Hepatocyte (in vitro differentiated cells): ENCODE results near the gene SOX3. TPM values are rescaled to one million over a fixed set of nuclear protein-coding genes. Genes with fewer than 3 reads are reported as not detected.

Experiments used
- DNase-seq: peaks from one replicate; pipeline ENCODE4 v3.0.0-alpha.2; 2016; ENCODE audit warnings: low spot score
- H2AFZ ChIP-seq: fragments of 200-600 bp; sonication (generic); 2 replicates; pipeline ENCODE4 v1.6.0; 2016; ENCODE audit warnings: antibody characterized with exemption, mild to moderate bottlenecking
- H3K27ac ChIP-seq: fragments of 200-600 bp; sonication (generic); 2 replicates; pipeline ENCODE4 v1.5.1; 2016; ENCODE audit warnings: mild to moderate bottlenecking
- H3K27me3 ChIP-seq: fragments of 200-600 bp; sonication (generic); 2 replicates; pipeline ENCODE4 v1.6.1; 2016
- H3K36me3 ChIP-seq: fragments of 200-600 bp; sonication (generic); replicated peaks from 2 replicates; pipeline ENCODE4 v1.5.1; 2016; ENCODE audit warnings: low read depth; ENCODE audit not compliant: insufficient read depth
- H3K4me1 ChIP-seq: fragments of 200-600 bp; sonication (generic); 2 replicates; pipeline ENCODE4 v1.5.1; 2016; ENCODE audit warnings: mild to moderate bottlenecking, moderate library complexity; ENCODE audit not compliant: insufficient read depth
- H3K4me2 ChIP-seq: fragments of 200-600 bp; sonication (generic); 2 replicates; pipeline ENCODE4 v1.6.0; 2016
- H3K4me3 ChIP-seq: fragments of 200-600 bp; sonication (generic); 2 replicates; pipeline ENCODE4 v1.5.1; 2016; ENCODE audit warnings: mild to moderate bottlenecking
- H3K79me2 ChIP-seq: fragments of 200-600 bp; sonication (generic); 2 replicates; pipeline ENCODE4 v1.6.0; 2017; ENCODE audit warnings: mild to moderate bottlenecking
- H3K9me2 ChIP-seq: fragments of 200-600 bp; sonication (generic); replicated peaks from 2 replicates; pipeline ENCODE4 v1.6.0; 2017; ENCODE audit warnings: mild to moderate bottlenecking; ENCODE audit not compliant: insufficient read depth
- H3K9me3 ChIP-seq: fragments of 200-600 bp; sonication (generic); 2 replicates; pipeline ENCODE4 v1.5.1; 2016; ENCODE audit warnings: low read depth, mild to moderate bottlenecking
- H4K20me1 ChIP-seq: fragments of 200-600 bp; sonication (generic); 2 replicates; pipeline ENCODE4 v1.6.0; 2016; ENCODE audit warnings: mild to moderate bottlenecking; ENCODE audit not compliant: insufficient read depth, poor library complexity, severe bottlenecking
- CTCF ChIP-seq: fragments of 200-600 bp; sonication (generic); IDR thresholded peaks from 2 replicates; pipeline ENCODE4 v1.5.1; 2016; ENCODE audit warnings: antibody characterized with exemption, mild to moderate bottlenecking; ENCODE audit not compliant: poor library complexity
- EZH2 ChIP-seq: fragments of 200-600 bp; sonication (generic); IDR thresholded peaks from 2 replicates; pipeline ENCODE4 v1.6.1; 2016; ENCODE audit warnings: antibody characterized with exemption, mild to moderate bottlenecking, borderline replicate concordance
- EZH2phosphoT487 ChIP-seq: fragments of 200-600 bp; sonication (generic); IDR thresholded peaks from one replicate; pipeline ENCODE4 v1.6.1; 2018; ENCODE audit warnings: antibody characterized with exemption, mild to moderate bottlenecking, low read depth, moderate library complexity; ENCODE audit not compliant: unreplicated experiment, severe bottlenecking
- WGBS: methylation state at CpG from one replicate; pipeline ENCODE4 v1.1.6; 2016; ENCODE audit warnings: low lambda C conversion rate; ENCODE audit errors: missing lambda C conversion rate; 5-methylcytosine and 5-hydroxymethylcytosine counted together
- polyA plus RNA-seq: library from polyadenylated mRNA; unstranded; fragments of >200 nt; fragmentation: Nextera tagmentation; extraction: Ambion mirVana; gene quantifications from 2 replicates; pipeline ENCODE4 v1.2.1, GENCODE V29; 2016
- total RNA-seq: library from RNA; depleted of rRNA; stranded (reverse); fragments of >200 nt; gene quantifications from 2 replicates; pipeline ENCODE4 v1.2.3, GENCODE V29; 2014

SOX3 gene
- total and polyA plus RNA-seq, 2 experiments from 2014 or later = not detected

- H3K27ac ChIP-seq = no peak overlapping the region
- H3K4me2 ChIP-seq = no peak overlapping the region
- H3K9me3 ChIP-seq = no peaks in the 10 kb centered on the region
- no peaks in the 10 kb centered on the region for H3K4me1 ChIP-seq
- no peak for DNase-seq
- H4K20me1 ChIP-seq = no peaks in the 10 kb centered on the region
- H2AFZ ChIP-seq = no peak overlapping the region
- TF ChIP-seq EZH2phosphoT487 (no peak), EZH2 (no peak)
- H3K4me3 ChIP-seq = no peak overlapping the region
- H3K9me2 ChIP-seq = no peaks in the 10 kb centered on the region
- H3K36me3 ChIP-seq = no peaks in the 10 kb centered on the region
- H3K79me2 ChIP-seq = no peaks in the 10 kb centered on the region
- no peaks in the 10 kb centered on the region for H3K27me3 ChIP-seq
These were observed 24.1 kb downstream of the SOX3 start for GRCh38 chrX:140480765-140481164.

GRCh38 chrX:140477987-140478386 is 26.9 kb downstream of the SOX3 start:
- Histone ChIP-seq H4K20me1 (no peaks in the 10 kb centered on the region), H3K27me3 (no peaks in the 10 kb centered on the region), H3K79me2 (no peaks in the 10 kb centered on the region), H3K27ac (no peak overlapping the region), H3K4me1 (no peaks in the 10 kb centered on the region), H2AFZ (no peak overlapping the region), H3K4me3 (no peak overlapping the region), H3K36me3 (no peaks in the 10 kb centered on the region), H3K4me2 (no peak overlapping the region), H3K9me2 (no peaks in the 10 kb centered on the region), H3K9me3 (no peaks in the 10 kb centered on the region)
- TF ChIP-seq EZH2 (no peak), EZH2phosphoT487 (no peak), CTCF (no peak)
- DNase-seq = no peak

GRCh38 chrX:140475025-140475424 is 29.8 kb downstream of the SOX3 start:
- Histone ChIP-seq H3K27ac (no peak overlapping the region), H3K4me3 (no peak overlapping the region), H3K9me2 (no peaks in the 10 kb centered on the region), H4K20me1 (no peaks in the 10 kb centered on the region), H3K4me2 (no peak overlapping the region), H3K36me3 (no peaks in the 10 kb centered on the region), H3K79me2 (no peaks in the 10 kb centered on the region), H3K4me1 (no peaks in the 10 kb centered on the region), H2AFZ (no peak overlapping the region), H3K9me3 (no peaks in the 10 kb centered on the region), H3K27me3 (no peaks in the 10 kb centered on the region)
- no peak for DNase-seq
- no peak for TF ChIP-seq EZH2phosphoT487
- no peak for TF ChIP-seq EZH2
- TF ChIP-seq CTCF = no peak

GRCh38 chrX:140467211-140467610 is 37.7 kb downstream of the SOX3 start:
- Histone ChIP-seq H3K27me3 (no peaks in the 10 kb centered on the region), H3K9me3 (no peaks in the 10 kb centered on the region), H3K9me2 (no peaks in the 10 kb centered on the region), H4K20me1 (no peaks in the 10 kb centered on the region), H2AFZ (no peak overlapping the region), H3K79me2 (no peaks in the 10 kb centered on the region), H3K4me1 (no peaks in the 10 kb centered on the region), H3K36me3 (no peaks in the 10 kb centered on the region), H3K27ac (no peak overlapping the region), H3K4me2 (no peak overlapping the region), H3K4me3 (no peak overlapping the region)
- no peak for TF ChIP-seq CTCF
- no peak for TF ChIP-seq EZH2phosphoT487
- TF ChIP-seq EZH2 = no peak
- 69% methylated on average over 5 of the region's 5 CpGs for WGBS
- DNase-seq = no peak

Other genes with a start within 250 kb of the SOX3 start
- gene LINC00632, start 204.7 kb upstream of the SOX3 start, total RNA-seq = 245 and 310 TPM in 2 replicates
- gene LINC00632, start 204.7 kb upstream of the SOX3 start, polyA plus RNA-seq = 48.3 and 51.5 TPM in 2 replicates